K562 treated with DMSO at 1 percent for 48 hours (cell line): ENCODE results near the gene THOC6. TPM values are rescaled to one million over a fixed set of nuclear protein-coding genes. Genes with fewer than 3 reads are reported as not detected.

ENCODE experiments used
- total RNA-seq: library from RNA; unstranded; fragments of 300-600 nt; gene quantifications from 2 replicates; pipeline ENCODE4 v1.2.3, GENCODE V29; 2022; ENCODE audit warnings: low replicate concordance; ENCODE audit errors: extremely low read depth

Gene THOC6
- not detected in 2 replicates for total RNA-seq

GRCh38 chr16:3023669-3024478 is at the start of gene THOC6, which contains the start of gene HCFC1R1:
TSS of gene THOC6 (plus strand) at chr16:3024035. CDS start at chr16:3024327, 292 bp downstream.
TSS of gene HCFC1R1 (minus strand) at chr16:3023942. CDS start at chr16:3023941, 1 bp downstream.

GRCh38 chr16:2980227-2981176 is 43.3 kb upstream of the THOC6 start, which contains the start of gene PKMYT1:
TSS of gene PKMYT1 (minus strand) at chr16:2980446. CDS start at chr16:2979657, 789 bp downstream.

GRCh38 chr16:3012828-3013420 is 10.9 kb upstream of the THOC6 start, which contains the start of gene CLDN9:
TSS of gene CLDN9 (plus strand) at chr16:3012923. CDS start at chr16:3013363, 440 bp downstream.

GRCh38 chr16:3017794-3018506 is 5.9 kb upstream of the THOC6 start, which contains the start of gene CLDN6:
TSS of gene CLDN6 (minus strand) at chr16:3018183. CDS start at chr16:3016021, 2,162 bp downstream.

GRCh38 chr16:3020247-3020603 is 3.6 kb upstream of the THOC6 start, which contains the start of gene TNFRSF12A:
TSS of gene TNFRSF12A (plus strand) at chr16:3020368. CDS start at chr16:3020398, 30 bp downstream.

GRCh38 chr16:3036726-3037315 is 13.0 kb downstream of the THOC6 start, which contains the start of gene BICDL2:
TSS of gene BICDL2 (minus strand) at chr16:3036944. CDS start at chr16:3035496, 1,448 bp downstream.

GRCh38 chr16:3045758-3046640 is 22.2 kb downstream of the THOC6 start, which contains the start of gene MMP25:
TSS of gene MMP25 (plus strand) at chr16:3046561. CDS start at chr16:3046918, 357 bp downstream.

GRCh38 chr16:3065069-3065741 is 41.4 kb downstream of the THOC6 start, which contains the start of gene IL32:
TSS of gene IL32 (plus strand) at chr16:3065640. CDS start at chr16:3065812, 172 bp downstream.

Other genes with a start within 250 kb of the THOC6 start
- not detected in 2 replicates for gene ELOB, start 246.8 kb upstream of the THOC6 start, total RNA-seq
- not detected in 2 replicates for gene PRSS33, start 236.5 kb upstream of the THOC6 start, total RNA-seq
- gene PRSS41, start 225.6 kb upstream of the THOC6 start, total RNA-seq: not detected in 2 replicates
- not detected in 2 replicates for gene PRSS21, start 206.8 kb upstream of the THOC6 start, total RNA-seq
- gene ZG16B, start 193.7 kb upstream of the THOC6 start, total RNA-seq: not detected in 2 replicates
- not detected in 2 replicates for gene PRSS22, start 165.9 kb upstream of the THOC6 start, total RNA-seq
- not detected in 2 replicates for gene FLYWCH2, start 140.8 kb upstream of the THOC6 start, total RNA-seq
- gene FLYWCH1, start 112.1 kb upstream of the THOC6 start, total RNA-seq: not detected in 2 replicates
- not detected in 2 replicates for gene KREMEN2, start 59.8 kb upstream of the THOC6 start, total RNA-seq
- not detected in 2 replicates for gene PAQR4, start 54.7 kb upstream of the THOC6 start, total RNA-seq
- gene PKMYT1, start 43.6 kb upstream of the THOC6 start, total RNA-seq: not detected in 2 replicates
- gene CLDN9, start 11.1 kb upstream of the THOC6 start, total RNA-seq: not detected in 2 replicates
- not detected in 2 replicates for gene CLDN6, start 5.9 kb upstream of the THOC6 start, total RNA-seq
- not detected in 2 replicates for gene TNFRSF12A, start 3.7 kb upstream of the THOC6 start, total RNA-seq
- gene HCFC1R1, start 93 bp upstream of the THOC6 start, total RNA-seq: not detected in 2 replicates
- gene BICDL2, start 12.9 kb downstream of the THOC6 start, total RNA-seq: not detected in 2 replicates
- not detected in 2 replicates for gene MMP25, start 22.5 kb downstream of the THOC6 start, total RNA-seq
- gene IL32, start 41.6 kb downstream of the THOC6 start, total RNA-seq: not detected in 2 replicates
- gene ZSCAN10, start 75.3 kb downstream of the THOC6 start, total RNA-seq: not detected in 2 replicates
- gene ZNF205, start 88.6 kb downstream of the THOC6 start, total RNA-seq: not detected in 2 replicates
- not detected in 2 replicates for gene ZNF213, start 111.0 kb downstream of the THOC6 start, total RNA-seq
- not detected in 2 replicates for gene OR1F1, start 164.2 kb downstream of the THOC6 start, total RNA-seq
- gene ZNF200, start 211.1 kb downstream of the THOC6 start, total RNA-seq: not detected in 2 replicates
- not detected in 2 replicates for gene MEFV, start 232.6 kb downstream of the THOC6 start, total RNA-seq